Activated T-cell treated with anti-CD3 and anti-CD28 coated beads, Interleukin-2, amount 50 U/mL, for 1 hour (primary cell): Measurements from ENCODE around the gene PPIG.
"Not testable (repeated sequence)": the region's sequence is repeated elsewhere in the genome, so short reads cannot be mapped to it uniquely, and the experiment has no call there.

Source experiments
- DNase-seq: peaks from one replicate; pipeline ENCODE4 v3.0.0-alpha.2; 2020

Gene PPIG

DNA sequence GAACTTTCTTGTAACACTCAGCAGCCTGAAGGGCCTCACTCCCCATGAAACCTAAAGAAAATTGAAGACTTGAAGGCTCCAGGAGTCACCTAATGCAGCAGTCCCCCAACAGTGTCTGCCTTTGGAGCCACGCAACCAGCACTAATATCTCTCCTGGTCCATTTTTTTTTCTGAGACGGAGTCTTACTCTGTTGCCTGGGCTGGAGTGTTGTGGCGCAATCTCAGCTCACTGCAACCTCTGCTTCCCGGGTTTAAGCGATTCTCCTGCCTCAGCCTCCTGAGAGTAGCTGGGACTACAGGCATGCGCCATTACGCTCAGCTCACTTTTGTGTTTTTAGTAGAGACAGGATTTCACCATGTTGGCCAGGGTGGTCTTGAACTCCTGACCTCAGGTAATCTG is 12.4 kb downstream of the PPIG start:
- not testable (repeated sequence) for DNase-seq

GRCh38 chr2:169598982-169599381 is 14.8 kb downstream of the PPIG start:
- no peak for DNase-seq

- no peak for DNase-seq
These were observed 15.4 kb downstream of the PPIG start for GRCh38 chr2:169599568-169599967.

DNA sequence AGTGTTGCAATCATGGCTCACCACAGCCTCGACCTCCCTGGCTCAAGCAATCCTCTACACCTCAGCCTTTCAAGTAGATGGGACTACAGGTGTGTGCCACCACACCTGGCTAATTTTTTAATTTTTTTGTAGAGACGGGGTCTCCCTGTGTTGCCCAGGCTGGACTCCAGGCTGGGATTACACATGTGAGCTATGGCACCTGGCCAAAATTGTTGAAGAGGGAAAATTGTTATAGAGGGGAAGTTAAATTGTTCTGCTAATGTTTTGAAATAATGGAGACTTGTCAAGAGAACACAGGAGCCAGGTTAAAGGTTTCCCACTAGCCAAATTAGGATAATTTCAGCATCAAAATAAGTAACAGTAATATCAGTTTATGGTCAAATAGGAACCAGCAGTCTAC is 25.1 kb downstream of the PPIG start:
- DNase-seq = no peak

- no peak for DNase-seq
These were observed 29.7 kb downstream of the PPIG start for GRCh38 chr2:169613876-169614275.

DNA sequence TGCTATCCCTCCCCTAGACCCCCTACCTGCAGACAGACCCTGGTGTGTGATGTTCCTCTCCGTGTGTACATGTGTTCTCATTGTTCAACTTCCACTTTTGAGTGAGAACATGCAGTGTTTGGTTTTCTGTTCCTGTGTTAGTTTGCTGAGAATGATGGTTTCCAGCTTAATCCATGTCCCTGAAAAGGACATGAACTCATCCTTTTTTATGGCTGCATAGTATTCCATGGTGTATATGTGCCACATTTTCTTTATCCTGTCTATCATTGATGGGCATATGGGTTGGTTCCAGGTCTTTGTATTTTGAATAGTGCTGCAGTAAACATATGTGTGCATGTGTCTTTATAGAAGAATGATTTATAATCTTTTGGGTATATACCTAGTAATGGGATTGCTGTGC is 31.8 kb downstream of the PPIG start:
- DNase-seq = not testable (repeated sequence)

- DNase-seq = no peak
These were observed 35.8 kb downstream of the PPIG start for GRCh38 chr2:169619946-169620345.

DNA sequence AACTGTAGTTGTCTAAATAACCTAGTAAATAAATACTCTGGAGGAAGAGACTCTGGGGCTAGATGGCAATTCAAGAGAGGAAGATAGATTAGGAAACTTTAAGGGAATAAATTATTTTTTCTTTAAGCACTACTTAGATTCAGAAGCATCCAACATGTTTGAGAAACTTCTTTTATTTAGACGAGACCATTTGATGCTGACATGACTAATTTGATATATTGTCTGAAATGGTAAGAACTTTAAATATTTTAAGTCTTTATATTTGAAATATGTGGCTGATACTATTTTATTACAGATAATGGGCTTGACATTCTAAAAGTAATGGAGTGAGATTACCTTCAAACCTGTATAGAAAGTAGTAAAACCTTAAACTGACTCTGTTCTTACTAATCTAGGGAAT is 36.4 kb downstream of the PPIG start:
- DNase-seq = no peak

DNA sequence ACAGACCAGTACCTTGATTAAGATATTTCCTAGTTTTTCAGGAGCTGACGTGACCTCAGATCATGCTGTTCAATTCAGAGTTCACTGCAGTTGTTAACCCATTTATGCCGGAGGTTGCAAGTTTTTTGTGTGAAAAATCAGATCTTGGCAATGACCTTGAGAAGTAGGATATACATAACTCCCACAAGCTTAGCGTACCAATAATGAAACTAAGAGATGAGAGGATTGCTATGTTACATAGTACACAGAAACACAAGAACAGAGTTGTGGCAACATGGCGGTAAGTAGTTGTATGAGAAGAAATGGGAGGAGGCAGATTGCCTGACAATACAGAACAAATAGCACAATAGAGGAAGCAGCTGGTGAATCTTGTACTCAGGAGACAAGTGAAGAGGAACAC is 39.1 kb downstream of the PPIG start:
- no peak for DNase-seq

DNA sequence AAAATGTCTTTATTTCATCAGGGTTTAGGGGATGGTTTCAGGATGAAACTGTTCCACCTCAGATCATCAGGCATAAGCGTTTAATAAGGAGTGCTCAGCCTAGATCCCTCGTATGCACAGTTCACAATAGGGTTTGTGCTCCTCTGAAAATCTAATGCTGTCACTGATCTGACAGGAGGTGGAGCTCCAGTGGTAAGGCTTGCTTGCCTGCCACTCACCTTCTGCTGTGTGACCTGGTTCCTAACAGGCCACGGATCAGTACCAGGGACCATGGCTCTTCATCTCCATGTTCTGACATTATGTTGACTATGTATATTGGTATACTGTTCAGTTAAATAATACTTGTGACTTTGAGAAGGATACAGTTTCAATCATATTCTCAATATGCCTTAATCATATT is 41.6 kb downstream of the PPIG start:
- no peak for DNase-seq

DNA sequence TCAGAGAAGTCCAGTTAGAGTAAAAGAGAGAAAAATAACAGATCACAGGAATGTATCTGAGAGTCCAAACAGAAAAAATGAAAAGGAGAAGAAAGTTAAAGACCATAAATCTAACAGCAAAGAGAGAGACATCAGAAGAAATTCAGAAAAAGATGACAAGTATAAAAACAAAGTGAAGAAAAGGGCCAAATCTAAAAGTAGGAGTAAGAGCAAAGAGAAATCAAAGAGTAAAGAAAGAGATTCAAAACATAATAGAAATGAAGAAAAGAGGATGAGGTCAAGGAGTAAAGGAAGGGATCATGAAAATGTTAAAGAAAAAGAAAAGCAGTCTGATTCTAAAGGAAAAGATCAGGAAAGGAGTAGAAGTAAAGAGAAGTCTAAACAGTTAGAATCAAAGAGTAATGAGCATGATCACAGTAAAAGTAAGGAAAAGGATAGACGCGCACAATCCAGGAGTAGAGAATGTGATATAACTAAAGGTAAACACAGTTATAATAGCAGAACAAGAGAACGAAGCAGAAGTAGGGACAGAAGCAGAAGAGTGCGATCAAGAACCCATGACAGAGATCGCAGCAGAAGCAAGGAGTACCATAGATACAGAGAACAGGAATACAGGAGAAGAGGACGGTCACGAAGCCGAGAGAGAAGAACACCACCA is 52.4 kb downstream of the PPIG start:
- DNase-seq = no peak

DNA sequence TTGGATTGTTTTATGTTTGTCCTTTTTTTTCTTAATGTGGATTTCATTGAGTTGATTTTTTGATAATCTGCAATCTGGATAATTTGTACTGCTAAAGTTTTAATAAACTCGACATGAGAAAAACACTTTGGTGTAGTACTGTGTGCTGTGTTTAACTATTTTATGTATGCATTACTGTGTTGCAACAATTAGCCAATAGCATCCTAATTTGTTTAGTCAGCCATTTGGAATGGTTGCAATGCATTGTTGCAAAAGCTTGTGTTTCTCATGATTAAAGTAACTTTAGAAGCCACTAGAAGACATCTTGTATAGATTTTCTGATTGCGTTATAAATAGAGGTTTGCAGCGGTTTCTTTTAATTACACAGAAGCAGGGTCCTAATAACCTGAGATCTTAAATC is 53.5 kb downstream of the PPIG start:
- no peak for DNase-seq

GRCh38 chr2:169640104-169640503 is 56.0 kb downstream of the PPIG start:
- no peak for DNase-seq

GRCh38 chr2:169641464-169641863 is 57.3 kb downstream of the PPIG start:
- DNase-seq = no peak

DNA sequence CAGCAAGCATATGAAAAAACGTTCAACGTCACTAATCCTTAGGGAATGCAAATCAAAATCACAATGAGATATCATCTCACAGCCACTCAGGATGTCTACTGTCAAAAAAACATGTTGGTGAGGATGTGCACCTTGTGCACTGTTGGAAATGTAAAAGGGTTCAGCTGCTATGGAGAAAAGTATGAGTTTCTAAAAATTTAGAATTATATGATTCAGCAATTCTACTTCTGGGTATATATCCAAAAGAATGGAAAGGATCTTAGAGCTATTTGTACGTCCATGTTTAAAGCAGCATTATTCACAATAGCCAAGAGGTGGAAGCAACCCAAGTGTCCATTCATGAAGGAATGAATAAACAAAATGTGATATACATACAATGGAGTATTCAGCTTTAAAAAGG is 60.0 kb downstream of the PPIG start:
- no peak for DNase-seq

DNA sequence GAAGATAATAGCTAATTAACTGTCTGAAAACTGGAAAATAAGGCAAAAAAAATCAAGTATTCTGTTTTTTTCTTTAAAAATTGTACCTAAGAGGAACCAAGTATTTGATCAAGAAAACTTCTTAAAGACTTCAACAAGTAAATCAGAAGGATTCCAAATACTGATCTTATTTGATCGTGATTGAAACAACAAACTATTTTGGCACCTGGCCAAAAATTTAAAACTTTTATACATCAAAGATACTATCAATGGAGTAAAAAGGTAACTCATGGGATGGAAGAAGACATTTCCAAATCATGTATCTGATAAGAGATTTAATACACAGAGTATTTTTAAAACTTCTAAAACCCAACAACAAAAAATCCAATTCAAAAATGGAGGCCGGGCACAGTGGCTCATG is 63.3 kb downstream of the PPIG start:
- DNase-seq = no peak

DNA sequence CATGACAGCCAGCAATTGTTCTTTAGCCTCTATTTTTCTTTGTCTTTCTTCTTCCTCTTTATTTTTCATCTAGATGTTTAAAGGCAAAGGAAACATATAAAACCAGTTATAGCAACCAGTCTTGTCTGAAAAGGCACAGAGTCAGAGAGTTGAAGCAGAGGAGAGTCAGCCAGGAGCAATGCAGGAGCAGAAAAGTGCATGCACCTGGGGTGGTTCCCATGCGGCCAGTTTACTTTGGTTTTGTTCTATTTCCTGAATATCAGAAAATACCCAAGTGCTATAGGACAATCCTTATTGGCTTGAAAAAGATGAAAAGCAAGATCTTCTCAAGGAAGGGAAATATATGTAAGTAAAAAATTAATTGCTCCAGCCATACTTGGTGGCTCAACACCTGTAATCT is 65.1 kb downstream of the PPIG start:
- DNase-seq = no peak

GRCh38 chr2:169653636-169654035 is 69.5 kb downstream of the PPIG start:
- DNase-seq = no peak

GRCh38 chr2:169656164-169656563 is 72.0 kb downstream of the PPIG start:
- DNase-seq = no peak

DNA sequence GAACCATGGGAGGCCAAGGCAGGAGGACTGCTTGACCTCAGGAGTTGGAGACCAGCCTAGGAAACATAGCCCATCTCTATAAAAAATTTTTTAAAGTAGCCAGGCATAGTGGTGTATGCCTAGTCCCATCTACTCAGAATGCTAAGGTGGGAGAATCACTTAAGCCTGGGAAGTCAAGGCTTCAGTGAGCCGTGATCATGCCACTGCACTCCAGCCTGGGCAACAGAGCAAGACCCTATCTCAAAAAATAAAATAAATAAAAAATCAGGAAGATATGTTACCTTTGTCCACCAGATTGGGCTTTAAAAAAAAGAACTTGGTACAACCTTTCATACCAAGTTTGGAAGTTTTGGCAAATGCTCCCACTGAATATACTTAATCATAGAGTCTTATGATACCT is 74.7 kb downstream of the PPIG start:
- DNase-seq = no peak

- no peak for DNase-seq
These were observed 75.2 kb downstream of the PPIG start for GRCh38 chr2:169659320-169659719.

GRCh38 chr2:169661265-169661664 is 77.1 kb downstream of the PPIG start:
- no peak for DNase-seq

GRCh38 chr2:169662744-169663143 is 78.6 kb downstream of the PPIG start:
- no peak for DNase-seq

DNA sequence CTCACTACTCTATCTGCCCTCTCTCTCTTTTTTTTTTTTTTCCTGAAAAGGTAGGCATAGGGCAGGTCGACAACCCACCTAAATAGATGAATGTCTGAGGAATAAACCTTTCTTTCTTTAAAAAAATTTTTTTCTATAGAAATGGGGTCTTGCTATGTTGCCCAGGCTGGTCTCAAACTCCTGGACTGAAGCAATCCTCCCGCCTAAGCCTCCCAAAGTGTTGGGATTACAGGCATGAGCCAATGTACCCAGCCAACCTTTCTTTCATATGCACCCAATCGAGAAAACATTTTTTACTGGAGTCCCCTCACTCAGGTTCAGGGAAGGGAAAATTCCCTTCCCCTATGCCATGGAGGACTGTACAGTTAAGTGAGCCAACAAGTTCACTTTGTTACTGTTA is 79.1 kb downstream of the PPIG start:
- DNase-seq = no peak

DNA sequence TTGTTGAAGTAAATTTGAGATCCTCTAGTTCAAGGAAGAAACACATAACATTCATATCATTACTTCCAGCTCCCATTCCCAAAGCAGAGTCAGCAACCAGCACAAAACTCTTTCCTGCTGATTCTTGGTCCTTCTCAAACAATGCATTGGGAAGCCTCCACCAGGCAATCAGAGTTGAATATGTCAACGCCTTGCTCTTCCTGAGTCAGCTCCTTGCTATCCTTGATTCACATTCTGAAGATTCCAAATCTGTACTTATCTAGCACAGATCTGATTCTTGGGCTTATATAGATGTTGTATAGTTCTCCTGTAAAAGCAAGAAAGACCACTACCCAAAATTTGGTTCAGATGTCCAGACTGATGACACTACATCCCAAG is 80.4 kb downstream of the PPIG start:
- no peak for DNase-seq
